ENCODE results near the gene CD58.

CD58 gene

GRCh38 chr1:116538544-116538943, 32.3 kb downstream of the CD58 start:
- DNase-seq: no peak

DNA sequence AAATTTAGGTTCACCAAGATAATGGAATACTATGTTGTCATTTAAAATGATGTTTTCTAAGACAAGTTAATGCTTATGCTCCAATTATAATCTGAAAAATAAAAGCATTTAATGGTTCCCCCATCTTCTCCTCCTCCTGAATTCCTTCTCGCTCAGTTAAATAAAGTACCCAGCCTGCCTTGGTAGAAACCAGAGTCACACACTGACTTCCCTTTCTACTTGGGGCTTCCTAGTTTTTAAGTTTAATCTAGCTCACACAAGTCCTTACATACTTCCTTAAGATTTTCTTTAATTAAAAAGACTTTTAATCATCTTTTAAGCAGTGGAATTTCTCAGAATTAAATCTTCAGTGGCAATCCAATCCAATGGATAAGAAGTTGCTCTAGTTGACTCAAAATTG, 32.9 kb downstream of the CD58 start:
- DNase-seq: no peak

DNA sequence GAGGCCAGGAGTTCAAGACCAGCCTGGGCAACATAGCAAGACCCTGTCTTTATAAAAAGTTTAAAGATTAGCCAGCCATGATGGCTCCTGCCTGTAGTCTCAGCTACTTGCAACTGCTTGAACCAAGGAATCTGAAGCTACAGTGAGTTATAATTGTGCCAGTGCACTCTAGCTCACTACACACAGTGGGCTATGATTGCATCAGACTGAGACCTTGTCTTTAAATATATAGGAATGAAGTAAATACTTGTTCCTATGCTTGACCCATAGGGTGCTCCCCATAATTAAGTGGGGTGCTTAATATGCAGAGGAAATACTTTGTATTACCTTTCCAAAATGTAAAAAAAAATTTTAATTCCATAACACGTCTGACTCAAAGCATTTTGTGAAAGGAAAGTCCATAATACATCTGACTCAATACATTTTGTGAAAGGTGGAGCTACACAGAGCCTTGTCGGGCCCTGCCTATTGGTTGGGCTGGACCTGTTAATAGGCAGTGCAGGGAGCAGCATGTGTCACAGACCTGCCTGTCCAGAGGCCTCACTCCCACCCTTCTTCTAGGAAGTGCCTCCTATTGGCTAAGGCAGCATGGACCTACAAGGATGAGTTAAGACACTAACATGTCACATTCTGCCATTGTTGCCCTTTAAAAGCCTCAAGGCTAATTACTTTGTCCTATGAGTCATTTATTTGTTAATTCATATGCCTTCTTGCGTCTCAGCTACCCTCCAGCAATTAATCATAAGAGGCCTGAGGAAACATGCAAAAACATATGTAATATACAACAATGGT, 33.6 kb downstream of the CD58 start:
- no peak for DNase-seq

DNA sequence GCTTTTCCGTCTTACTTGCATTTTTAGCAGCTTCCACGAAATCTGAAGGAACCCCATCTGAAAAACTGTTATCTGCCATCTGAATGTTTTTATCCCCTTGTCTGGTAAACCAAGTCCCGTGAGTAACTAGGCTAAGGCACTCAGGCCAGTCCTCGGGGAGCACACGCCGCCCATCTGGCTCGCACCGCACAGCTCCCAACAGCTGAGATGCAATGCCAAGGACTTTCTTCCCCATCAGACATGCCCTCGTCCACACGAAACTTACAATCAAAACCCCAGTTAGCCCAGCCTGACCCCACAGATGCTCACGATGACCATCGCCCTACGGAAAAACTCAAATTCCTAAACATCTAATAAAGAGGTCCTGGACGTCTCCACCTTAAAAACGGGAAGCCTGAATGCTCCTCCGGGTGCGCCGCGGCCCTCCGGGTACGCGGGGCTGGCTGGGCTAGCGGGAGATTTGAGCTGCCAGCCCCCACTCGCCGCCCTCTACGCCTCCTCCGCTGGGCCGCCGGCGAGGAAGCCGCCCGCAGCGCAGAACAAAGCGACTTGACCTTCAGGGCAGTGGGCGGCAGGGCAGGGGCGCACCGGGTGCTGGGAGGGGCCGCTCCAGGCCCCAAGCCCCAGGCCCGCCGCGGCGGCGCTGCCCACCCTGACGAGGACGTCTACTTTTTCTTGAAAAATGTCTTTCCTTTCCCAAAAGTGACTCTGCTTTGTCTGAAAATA, 36.6 kb downstream of the CD58 start:
- no peak for DNase-seq

DNA sequence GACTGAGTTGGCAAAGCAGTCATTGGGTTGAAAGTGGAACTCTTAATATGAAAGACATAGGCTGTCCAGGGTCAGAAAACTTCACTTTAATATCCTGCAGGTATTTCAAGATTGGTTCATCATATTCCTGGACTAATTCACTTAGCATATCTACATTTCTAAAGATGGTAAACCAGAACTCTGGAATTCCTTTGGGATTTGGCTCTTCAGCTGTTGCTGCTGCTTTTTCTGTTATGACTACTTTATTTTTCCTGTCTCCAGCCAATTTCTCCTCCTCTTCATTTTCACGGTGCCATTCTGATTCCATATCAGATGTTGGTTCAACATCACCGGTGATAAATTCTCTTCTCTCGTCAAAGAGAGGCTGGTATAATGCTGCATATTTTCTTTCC, 37.4 kb downstream of the CD58 start:
- no peak for DNase-seq

GRCh38 chr1:116532671-116533428, 38.0 kb downstream of the CD58 start:
- no peak for DNase-seq

DNA sequence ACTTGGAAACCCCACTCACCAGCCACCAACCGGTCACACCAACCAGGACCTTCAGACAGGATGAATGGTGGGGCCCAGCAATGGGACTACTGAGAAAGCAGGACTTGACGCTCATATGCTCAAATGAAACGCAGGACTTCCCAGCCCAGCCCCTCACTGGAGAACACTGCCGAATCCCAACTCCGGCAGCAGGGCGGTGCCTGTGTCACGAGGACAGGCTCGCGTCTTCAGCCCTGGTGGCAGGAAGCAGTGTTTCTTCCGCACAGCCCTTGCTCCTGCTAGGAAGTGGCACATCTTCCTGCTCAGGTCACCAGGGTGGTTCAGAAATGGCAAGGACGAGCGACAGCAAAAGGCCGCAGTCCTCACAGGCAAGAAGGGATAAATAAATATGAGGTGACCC, 38.9 kb downstream of the CD58 start:
- DNase-seq: no peak

GRCh38 chr1:116529681-116530080, 41.1 kb downstream of the CD58 start:
- DNase-seq: no peak

- no peak for DNase-seq
Measured at GRCh38 chr1:116529199-116529631, 41.6 kb downstream of the CD58 start.

GRCh38 chr1:116528329-116529083, 42.3 kb downstream of the CD58 start:
- DNase-seq: no peak

GRCh38 chr1:116525440-116525839, 45.4 kb downstream of the CD58 start:
- no peak for DNase-seq

GRCh38 chr1:116521186-116521585, 49.6 kb downstream of the CD58 start:
- no peak for DNase-seq

DNA sequence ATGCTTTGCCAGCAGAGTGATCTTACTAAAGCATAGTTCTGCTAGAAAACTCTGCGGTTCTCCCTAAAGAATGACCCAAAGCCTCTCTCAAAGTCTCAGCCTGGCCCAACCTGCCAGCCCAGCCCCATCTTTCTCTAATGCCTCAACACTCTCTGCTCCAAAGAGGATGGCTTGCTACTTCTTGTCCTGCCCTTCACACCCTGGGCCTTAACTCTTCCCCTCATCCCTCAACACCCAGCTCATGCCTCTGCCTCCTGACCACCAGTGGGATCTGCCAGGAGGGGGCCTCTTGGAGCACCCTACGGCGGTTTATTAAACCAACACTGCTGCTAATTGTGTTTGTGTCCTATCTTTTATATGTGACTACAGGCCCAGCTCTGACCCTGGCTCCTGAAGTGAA, 52.4 kb downstream of the CD58 start:
- DNase-seq: no peak

DNA sequence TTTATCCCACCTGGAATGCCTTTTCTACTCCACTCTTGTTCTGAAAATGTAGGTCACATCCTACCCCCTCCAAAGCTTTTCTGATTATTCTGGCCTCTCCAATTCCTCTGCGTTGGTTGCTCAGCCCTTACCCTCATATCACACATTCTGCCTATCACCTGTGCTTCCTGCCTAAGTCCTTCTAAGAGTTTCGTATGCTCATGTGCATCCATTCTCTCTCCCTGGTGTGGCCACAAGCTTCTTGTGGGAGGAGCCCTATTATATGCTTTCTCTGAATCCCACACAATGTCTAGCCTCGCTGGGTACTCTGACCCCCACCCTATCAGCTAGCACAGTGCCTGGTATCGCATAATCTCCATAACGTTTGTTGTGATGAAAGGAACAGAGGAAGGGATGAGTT, 54.2 kb downstream of the CD58 start:
- no peak for DNase-seq

GRCh38 chr1:116515702-116516101, 55.1 kb downstream of the CD58 start:
- DNase-seq: no peak

DNA sequence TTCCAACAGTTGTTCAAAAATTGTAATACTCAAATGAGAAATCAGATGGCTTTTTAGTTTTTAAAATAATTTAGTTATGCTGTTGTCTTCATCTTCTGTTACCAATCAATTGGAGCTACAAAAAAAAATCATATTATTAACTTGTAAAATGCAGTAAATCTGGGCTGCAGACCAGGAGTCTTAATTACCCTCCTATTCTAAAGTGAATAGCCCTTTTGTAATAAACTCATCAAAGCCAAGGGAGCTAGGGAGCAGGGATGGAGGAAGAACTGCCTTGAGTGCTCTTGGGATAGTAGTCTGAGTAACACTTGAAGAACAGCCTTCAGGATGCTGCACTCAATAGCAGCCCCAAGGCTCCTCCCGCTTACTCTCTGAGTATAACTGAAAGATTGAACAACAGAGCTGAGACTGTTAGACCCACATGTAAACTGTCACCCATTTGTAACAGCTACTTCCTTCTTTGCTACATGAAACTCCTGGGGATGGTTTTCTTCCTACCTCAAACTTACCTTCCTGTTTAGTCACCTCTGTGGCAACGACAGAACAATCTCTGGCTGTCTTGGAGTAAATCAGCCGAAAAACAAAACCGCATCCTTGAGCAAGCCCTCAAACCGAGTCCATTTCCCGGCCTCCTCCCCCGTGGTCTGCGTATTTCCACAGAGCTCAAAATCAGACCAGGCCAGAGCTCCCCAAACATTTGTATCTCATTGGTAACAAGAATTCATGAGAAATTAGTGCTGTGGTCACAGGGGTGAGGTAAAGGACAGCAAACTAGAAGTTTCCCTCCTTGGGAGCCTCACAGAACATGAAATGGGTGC, 55.9 kb downstream of the CD58 start:
- DNase-seq: peak; percentile 61

- DNase-seq: no peak
Measured at GRCh38 chr1:116513956-116514355, 56.9 kb downstream of the CD58 start.

DNA sequence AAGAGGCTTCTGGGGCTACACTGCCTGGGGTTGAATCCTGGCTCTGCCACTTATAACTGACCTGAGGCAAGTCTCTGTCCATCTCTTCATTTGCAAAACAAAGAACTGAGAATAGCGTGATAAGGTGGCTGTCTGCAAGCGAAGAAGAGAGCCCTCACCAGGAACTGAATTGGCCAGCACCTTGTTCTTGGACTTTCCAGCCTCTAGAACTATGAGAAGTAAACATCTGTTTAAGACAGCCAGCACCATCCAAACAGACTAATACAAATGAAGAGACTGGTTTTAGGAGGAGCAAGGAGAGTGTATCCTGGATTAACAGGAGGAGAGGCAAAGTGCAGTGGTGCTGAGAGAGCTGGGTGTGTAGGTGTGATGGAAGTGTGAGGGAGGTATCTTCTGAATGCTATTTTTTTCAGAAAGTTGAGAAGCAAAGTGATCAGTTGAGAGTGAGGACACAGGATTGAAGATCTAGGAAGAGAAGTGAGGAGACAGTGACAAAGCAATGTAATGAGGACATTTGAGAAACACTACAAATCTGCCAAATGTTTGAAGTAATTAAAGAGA, 59.3 kb downstream of the CD58 start:
- no peak for DNase-seq

DNA sequence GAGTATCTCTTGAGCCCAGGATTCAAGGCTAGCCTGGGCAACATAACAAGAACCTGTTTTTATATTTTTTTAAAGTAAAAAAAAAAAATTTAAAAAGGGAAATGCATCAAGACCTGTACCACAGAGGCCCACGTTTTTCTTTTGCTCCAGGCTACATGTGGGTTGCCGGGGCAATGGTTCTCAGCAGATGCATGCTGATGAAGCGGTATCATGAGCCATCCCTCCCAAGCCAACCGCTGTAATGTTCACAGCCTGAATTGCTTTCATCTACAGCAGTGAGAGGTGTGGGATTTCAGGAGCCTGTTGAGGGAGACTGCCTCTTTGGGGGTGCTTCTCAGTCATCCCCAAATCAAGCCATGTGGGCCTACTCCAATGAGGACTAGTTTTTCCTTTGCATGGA, 60.5 kb downstream of the CD58 start:
- no peak for DNase-seq

- no peak for DNase-seq
Measured at GRCh38 chr1:116508984-116509980, 61.5 kb downstream of the CD58 start.
